ENCODE results near the gene CRHR1.

Gene CRHR1

DNA sequence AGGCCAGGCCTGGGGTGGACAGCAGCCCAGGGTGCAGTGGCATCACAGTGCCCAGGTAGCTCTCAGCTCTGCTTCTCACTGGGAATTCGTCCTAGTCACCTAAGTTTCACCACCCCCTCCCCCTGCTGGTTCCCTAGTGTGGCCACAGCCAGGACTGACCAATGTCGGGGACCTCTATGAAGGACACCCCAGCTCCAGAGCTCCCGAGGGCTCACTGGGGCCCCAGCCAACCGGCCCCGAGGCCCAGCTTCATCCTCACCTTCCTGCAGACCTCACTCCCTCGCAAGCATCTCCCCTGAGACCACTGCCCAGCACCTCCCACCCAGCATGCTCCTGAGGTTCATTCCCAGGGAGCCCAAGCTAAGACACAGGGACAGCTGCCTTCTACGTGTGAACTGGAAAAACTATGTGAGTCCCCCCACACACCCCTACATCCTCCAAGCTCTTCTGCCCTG, 65.4 kb downstream of the CRHR1 start:
- Histone ChIP-seq H3K4me3 (no peak overlapping the region), H3K36me3 (ENCODE audit: insufficient read depth, low read length) (no peaks in the 10 kb centered on the region), H3K27ac (no peak overlapping the region), H3K9ac (ENCODE audit: insufficient read length) (no peak overlapping the region), H3K9me3 (ENCODE audit: low read depth, low read length) (no peaks in the 10 kb centered on the region)
- no peak for DNase-seq (ENCODE audit: low read depth, low spot score)
- TF ChIP-seq EZH2 (IDR thresholded peaks at IDR 0.05) = no peak
- TF ChIP-seq FOXP2 (optimal IDR thresholded peaks at IDR 0.05; ENCODE audit: control extremely low read depth, extremely low read length, insufficient read depth) = no peak
- no peak for TF ChIP-seq POLR2AphosphoS5 (IDR thresholded peaks at IDR 0.05; ENCODE audit: borderline replicate concordance, low read depth, low read length)

DNA sequence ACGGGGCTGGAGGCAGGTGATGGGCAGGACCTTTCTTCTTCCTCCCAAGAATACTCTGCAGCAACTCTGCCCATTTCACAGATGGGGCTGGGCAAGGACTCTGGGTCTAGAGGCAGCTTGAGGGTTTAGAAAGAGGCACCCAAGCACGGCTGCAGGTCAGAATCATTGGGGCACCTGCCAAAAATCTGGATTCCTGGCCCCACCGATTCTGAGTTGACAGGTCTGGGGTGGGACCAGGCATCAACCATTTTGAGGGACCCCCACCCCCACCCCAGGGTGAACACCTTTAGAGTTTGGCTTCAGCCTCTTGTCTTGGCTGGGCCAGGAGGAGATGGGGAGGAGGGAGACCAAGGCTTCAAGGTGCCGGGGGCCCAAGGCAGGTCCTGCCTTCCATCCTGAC, 65.9 kb downstream of the CRHR1 start:
- H3K4me3 ChIP-seq = no peak overlapping the region
- no peaks in the 10 kb centered on the region for H3K36me3 ChIP-seq (ENCODE audit: insufficient read depth, low read length)
- DNase-seq (ENCODE audit: low read depth, low spot score) = no peak
- no peak overlapping the region for H3K27ac ChIP-seq
- no peak overlapping the region for H3K9ac ChIP-seq (ENCODE audit: insufficient read length)
- no peak for TF ChIP-seq EZH2 (IDR thresholded peaks at IDR 0.05)
- no peak for TF ChIP-seq FOXP2 (optimal IDR thresholded peaks at IDR 0.05; ENCODE audit: control extremely low read depth, extremely low read length, insufficient read depth)
- TF ChIP-seq POLR2AphosphoS5 (IDR thresholded peaks at IDR 0.05; ENCODE audit: borderline replicate concordance, low read depth, low read length) = no peak
- no peaks in the 10 kb centered on the region for H3K9me3 ChIP-seq (ENCODE audit: low read depth, low read length)

DNA sequence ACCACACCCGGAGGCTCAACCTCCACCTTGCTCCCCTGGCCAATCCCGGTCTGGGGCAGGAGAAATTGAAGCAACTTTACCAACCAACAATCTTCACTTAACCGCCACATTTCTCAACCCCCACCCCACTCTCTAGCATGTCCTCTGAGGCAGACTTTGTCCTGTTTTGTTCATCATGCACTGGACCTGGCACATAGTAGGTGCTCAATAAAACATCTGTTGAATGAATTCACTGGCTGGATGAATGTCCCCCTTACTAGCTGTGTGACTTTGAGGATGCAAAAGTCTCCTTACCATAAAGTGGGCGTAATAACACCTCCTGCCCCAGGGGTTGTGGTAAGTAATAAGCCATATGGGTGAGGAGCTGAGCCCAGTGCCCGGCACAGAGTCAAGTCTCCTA, 66.3 kb downstream of the CRHR1 start:
- DNase-seq (ENCODE audit: low read depth, low spot score) = no peak

DNA sequence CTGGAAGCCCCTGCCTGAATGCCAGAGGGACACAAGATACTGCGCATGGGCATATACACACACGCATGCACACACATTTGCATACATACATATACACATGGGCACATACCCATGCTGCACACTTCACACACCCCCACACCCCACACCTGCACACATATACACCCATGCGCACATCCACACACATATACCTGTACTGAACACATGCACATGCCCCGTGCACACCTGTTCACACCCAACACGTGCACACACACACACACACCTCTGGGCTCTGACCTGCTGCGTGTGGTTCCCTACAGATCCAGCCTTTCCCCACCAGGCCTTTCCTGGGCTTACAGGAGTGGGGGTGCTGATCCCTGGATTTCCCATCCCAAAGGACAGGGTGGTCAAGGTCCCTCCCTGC, 66.9 kb downstream of the CRHR1 start:
- Histone ChIP-seq H3K4me3 (no peak overlapping the region), H3K9me3 (ENCODE audit: low read depth, low read length) (no peaks in the 10 kb centered on the region), H3K9ac (ENCODE audit: insufficient read length) (no peak overlapping the region), H3K27ac (no peak overlapping the region), H3K36me3 (ENCODE audit: insufficient read depth, low read length) (no peaks in the 10 kb centered on the region)
- no peak for TF ChIP-seq FOXP2 (optimal IDR thresholded peaks at IDR 0.05; ENCODE audit: control extremely low read depth, extremely low read length, insufficient read depth)
- no peak for DNase-seq (ENCODE audit: low read depth, low spot score)

More for the DNA sequence above, 66.3 kb downstream of the CRHR1 start:
- Histone ChIP-seq H3K4me3 (no peak overlapping the region), H3K36me3 (ENCODE audit: insufficient read depth, low read length) (no peaks in the 10 kb centered on the region), H3K9ac (ENCODE audit: insufficient read length) (no peak overlapping the region), H3K27ac (no peak overlapping the region), H3K9me3 (ENCODE audit: low read depth, low read length) (no peaks in the 10 kb centered on the region)
- TF ChIP-seq EZH2 (IDR thresholded peaks at IDR 0.05) (no peak), FOXP2 (optimal IDR thresholded peaks at IDR 0.05; ENCODE audit: control extremely low read depth, extremely low read length, insufficient read depth) (no peak), POLR2AphosphoS5 (IDR thresholded peaks at IDR 0.05; ENCODE audit: borderline replicate concordance, low read depth, low read length) (no peak)

GRCh38 chr17:45851464-45851863, 67.3 kb downstream of the CRHR1 start:
- TF ChIP-seq EZH2 (IDR thresholded peaks at IDR 0.05) = no peak
- TF ChIP-seq POLR2AphosphoS5 (IDR thresholded peaks at IDR 0.05; ENCODE audit: borderline replicate concordance, low read depth, low read length) = no peak
- no peak for TF ChIP-seq FOXP2 (optimal IDR thresholded peaks at IDR 0.05; ENCODE audit: control extremely low read depth, extremely low read length, insufficient read depth)
- no peak for DNase-seq (ENCODE audit: low read depth, low spot score)
- Histone ChIP-seq H3K9ac (ENCODE audit: insufficient read length) (no peak overlapping the region), H3K36me3 (ENCODE audit: insufficient read depth, low read length) (no peaks in the 10 kb centered on the region), H3K4me3 (no peak overlapping the region), H3K27ac (no peak overlapping the region), H3K9me3 (ENCODE audit: low read depth, low read length) (no peaks in the 10 kb centered on the region)

- Histone ChIP-seq H3K9me3 (ENCODE audit: low read depth, low read length) (no peaks in the 10 kb centered on the region), H3K9ac (ENCODE audit: insufficient read length) (no peak overlapping the region), H3K36me3 (ENCODE audit: insufficient read depth, low read length) (no peaks in the 10 kb centered on the region), H3K27ac (no peak overlapping the region), H3K4me3 (no peak overlapping the region)
- no peak for DNase-seq (ENCODE audit: low read depth, low spot score)
- TF ChIP-seq FOXP2 (optimal IDR thresholded peaks at IDR 0.05; ENCODE audit: control extremely low read depth, extremely low read length, insufficient read depth) (no peak), POLR2AphosphoS5 (IDR thresholded peaks at IDR 0.05; ENCODE audit: borderline replicate concordance, low read depth, low read length) (no peak), EZH2 (IDR thresholded peaks at IDR 0.05) (no peak)
These were observed 67.8 kb downstream of the CRHR1 start for GRCh38 chr17:45851873-45852272.

- no peaks in the 10 kb centered on the region for H3K36me3 ChIP-seq (ENCODE audit: insufficient read depth, low read length)
- TF ChIP-seq FOXP2 (optimal IDR thresholded peaks at IDR 0.05; ENCODE audit: control extremely low read depth, extremely low read length, insufficient read depth) = no peak
- no peak for TF ChIP-seq POLR2AphosphoS5 (IDR thresholded peaks at IDR 0.05; ENCODE audit: borderline replicate concordance, low read depth, low read length)
- TF ChIP-seq EZH2 (IDR thresholded peaks at IDR 0.05) = no peak
- H3K4me3 ChIP-seq = no peak overlapping the region
- H3K9me3 ChIP-seq (ENCODE audit: low read depth, low read length) = no peaks in the 10 kb centered on the region
- DNase-seq (ENCODE audit: low read depth, low spot score) = peak; percentile 47
- no peak overlapping the region for H3K27ac ChIP-seq
- H3K9ac ChIP-seq (ENCODE audit: insufficient read length) = no peak overlapping the region
These were observed 68.6 kb downstream of the CRHR1 start for GRCh38 chr17:45852535-45853297.

- TF ChIP-seq POLR2AphosphoS5 (IDR thresholded peaks at IDR 0.05; ENCODE audit: borderline replicate concordance, low read depth, low read length) (no peak), EZH2 (IDR thresholded peaks at IDR 0.05) (no peak), FOXP2 (optimal IDR thresholded peaks at IDR 0.05; ENCODE audit: control extremely low read depth, extremely low read length, insufficient read depth) (no peak)
These were observed 70.1 kb downstream of the CRHR1 start for GRCh38 chr17:45854209-45854608.

More at GRCh38 chr17:45854209-45854608, 70.1 kb downstream of the CRHR1 start:
- H3K4me3 ChIP-seq = no peak overlapping the region
- H3K9me3 ChIP-seq (ENCODE audit: low read depth, low read length) = no peaks in the 10 kb centered on the region
- H3K27ac ChIP-seq = no peak overlapping the region
- DNase-seq (ENCODE audit: low read depth, low spot score) = no peak
- no peak overlapping the region for H3K9ac ChIP-seq (ENCODE audit: insufficient read length)
- no peaks in the 10 kb centered on the region for H3K36me3 ChIP-seq (ENCODE audit: insufficient read depth, low read length)
